Left lung (tissue), 10 donors: ENCODE measurements around the gene GGCX. TPM values are rescaled to one million over a fixed set of nuclear protein-coding genes. Genes with fewer than 3 reads are reported as not detected.
A peak's percentile ranks its signal among the peaks of the same experiment; 100 is the strongest.
"Not testable (repeated sequence)": the region's sequence is repeated elsewhere in the genome, so short reads cannot be mapped to it uniquely, and the experiment has no call there.

Source experiments
- ATAC-seq: fragments of 200-7000 bp; cut with Tn5 transposase; one replicate; pipeline ENCODE4 v1.9.1; 2020; ENCODE audit warnings: moderate library complexity
- DNase-seq, 4 donors: peaks; one replicate each; pipeline ENCODE4 v3.0.0-alpha.2; 2013 to 2020
- H3K27ac ChIP-seq, 2 donors: fragments of 200-600 bp; sonication (generic) in 1 of 2; one replicate each; pipeline versions ENCODE4 v1.5.0 to v1.8.0; 2020 to 2021
- H3K27me3 ChIP-seq, 2 donors: fragments of 200-600 bp; sonication (generic) in 1 of 2; one replicate each; pipeline versions ENCODE4 v1.5.0 to v1.8.0; 2020 to 2021
- H3K36me3 ChIP-seq, 2 donors: fragments of 200-600 bp; sonication (generic) in 1 of 2; one replicate each; pipeline versions ENCODE4 v1.5.0 to v1.8.0; 2020 to 2021
- H3K4me1 ChIP-seq, 2 donors: fragments of 200-600 bp; one replicate each; pipeline ENCODE4 v1.8.0; 2021
- H3K4me3 ChIP-seq, 2 donors: fragments of 200-600 bp; sonication (generic) in 1 of 2; one replicate each; pipeline versions ENCODE4 v1.5.0 to v1.8.0; 2020 to 2021; ENCODE audit warnings: mild to moderate bottlenecking in 1 of 2
- H3K9me3 ChIP-seq, 2 donors: fragments of 200-600 bp; sonication (generic) in 1 of 2; one replicate each; pipeline versions ENCODE4 v1.5.0 to v1.8.0; 2020 to 2021
- CTCF ChIP-seq, 2 donors: fragments of 200-600 bp; sonication (generic) in 1 of 2; IDR thresholded peaks; one replicate each; pipeline versions ENCODE4 v1.5.0 to v1.8.0; 2021; ENCODE audit warnings: antibody characterized with exemption in 2 of 2
- intact Hi-C, 2 donors: fragments of 100-400 bp; cut with DNase I; formaldehyde crosslinking; loops; one replicate each; pipeline versions ENCODE4 v1.11.2 to v1.14.2; 2022
- polyA plus RNA-seq, 6 donors: library from polyadenylated mRNA; unstranded; fragments of 120-200 nt; gene quantifications; one replicate each; pipeline ENCODE4 v1.2.1, GENCODE V29; 2013; ENCODE audit not compliant: insufficient read length in 6 of 6
- total RNA-seq, 2 donors: library from RNA; stranded (reverse); fragmentation: NEBNext Ultra II Directional; extraction: Animal tissue kit (Norgen Biotek cat#: 25700); gene quantifications; one replicate each; pipeline ENCODE4 v1.2.1, GENCODE V29; 2021
- donor health status: DM: no; HTN: yes; CAD: no.
- donor health status: DM: no; HTN: no; CAD: no.

GGCX gene
- total and polyA plus RNA-seq, 8 donors: 31.9 to 126 (median 37.7) TPM

- Histone ChIP-seq H3K9me3 (no peaks in the 10 kb centered on the region), H3K27me3 (no peaks in the 10 kb centered on the region), H3K4me3 (no peak overlapping the region), H3K36me3 (no peaks in the 10 kb centered on the region), H3K4me1 (peaks cover 0 to 9% of the 10 kb centered on the region in 2 donors), H3K27ac (no peak overlapping the region)
- DNase-seq (no peak), ATAC-seq (no peak)
- TF ChIP-seq CTCF (IDR thresholded peaks at IDR 0.05): no peak
- intact Hi-C loops: no loop called here
Measured at GRCh38 chr2:85566265-85566664, 5.0 kb upstream of the GGCX start.

GRCh38 chr2:85564144-85564563 is 2.9 kb upstream of the GGCX start:
- Histone ChIP-seq H3K27ac (peak overlapping the region in 1 of 2 donors; percentile 25), H3K36me3 (peaks cover 0 to under 1% of the 10 kb centered on the region in 2 donors), H3K9me3 (no peaks in the 10 kb centered on the region), H3K27me3 (no peaks in the 10 kb centered on the region), H3K4me3 (no peak overlapping the region), H3K4me1 (peaks cover 4 to 24% of the 10 kb centered on the region in 2 donors)
- DNase-seq (no peak), ATAC-seq (no peak)
- TF ChIP-seq CTCF (IDR thresholded peaks at IDR 0.05): no peak
- intact Hi-C loops: no loop called here

- H3K27ac ChIP-seq: peak overlapping the region; percentile 87
- peaks cover 4 to 29% of the 10 kb centered on the region in 2 donors for H3K4me1 ChIP-seq
- no peaks in the 10 kb centered on the region for H3K27me3 ChIP-seq
- DNase-seq: no peak
- intact Hi-C loops: no loop called here
- H3K36me3 ChIP-seq: peaks cover 0 to 23% of the 10 kb centered on the region in 2 donors
- H3K4me3 ChIP-seq: peak overlapping the region; percentile 73 to 78
- ATAC-seq: peak; percentile 5
- H3K9me3 ChIP-seq: no peaks in the 10 kb centered on the region
- no peak for TF ChIP-seq CTCF (IDR thresholded peaks at IDR 0.05)
Measured at GRCh38 chr2:85560812-85561279, 447 bp downstream of the GGCX start.

GRCh38 chr2:85560403-85560726 is 928 bp downstream of the GGCX start:
- H3K9me3 ChIP-seq, intact Hi-C loops, DNase-seq, ATAC-seq, H3K27me3 ChIP-seq: not testable (repeated sequence)
- H3K4me1 ChIP-seq: peaks cover 4 to 29% of the 10 kb centered on the region in 2 donors
- H3K4me3 ChIP-seq: peak overlapping the region; percentile 73 to 78
- peak overlapping the region; percentile 87 for H3K27ac ChIP-seq
- H3K36me3 ChIP-seq: peaks cover 0 to 27% of the 10 kb centered on the region in 2 donors

- Histone ChIP-seq H3K9me3 (no peaks in the 10 kb centered on the region), H3K27me3 (no peaks in the 10 kb centered on the region), H3K4me1 (peaks cover 4 to 29% of the 10 kb centered on the region in 2 donors), H3K27ac (no peak overlapping the region), H3K4me3 (no peak overlapping the region), H3K36me3 (peaks cover 0 to 49% of the 10 kb centered on the region in 2 donors)
- intact Hi-C loops: loop anchor here in 1 of 2 donors (10.0 kb wide), 1 partner anchor 143 kb away; the partner anchor contains the start of genes CAPG and SH2D6
- DNase-seq (no peak), ATAC-seq (no peak)
- no peak for TF ChIP-seq CTCF (IDR thresholded peaks at IDR 0.05)
Measured at GRCh38 chr2:85558160-85558559, 3.1 kb downstream of the GGCX start.

GRCh38 chr2:85557130-85557529 is 4.2 kb downstream of the GGCX start:
- DNase-seq (no peak), ATAC-seq (no peak)
- no peak overlapping the region for H3K27ac ChIP-seq
- H3K9me3 ChIP-seq: no peaks in the 10 kb centered on the region
- peaks cover 6 to 27% of the 10 kb centered on the region in 2 donors for H3K4me1 ChIP-seq
- no peaks in the 10 kb centered on the region for H3K27me3 ChIP-seq
- H3K36me3 ChIP-seq: peaks cover 0 to 59% of the 10 kb centered on the region in 2 donors
- H3K4me3 ChIP-seq: no peak overlapping the region
- intact Hi-C loops: loop anchor here in 1 of 2 donors (10.0 kb wide), 1 partner anchor 142 kb away; the partner anchor contains the start of genes CAPG and SH2D6
- TF ChIP-seq CTCF (IDR thresholded peaks at IDR 0.05): no peak
